Measurements from ENCODE around the gene KCNB1.

KCNB1 gene

GRCh38 chr20:49326026-49326425, 156.4 kb downstream of the KCNB1 start:
- H3K4me3 ChIP-seq (replicated peaks; ENCODE audit: low read depth, low read length), result no peak overlapping the region
- TF ChIP-seq CTCF (IDR thresholded peaks at IDR 0.05; ENCODE audit: low read depth, low read length, missing control alignments), result no peak
- DNase-seq (ENCODE audit: extremely low read depth, low read depth), result no peak

DNA sequence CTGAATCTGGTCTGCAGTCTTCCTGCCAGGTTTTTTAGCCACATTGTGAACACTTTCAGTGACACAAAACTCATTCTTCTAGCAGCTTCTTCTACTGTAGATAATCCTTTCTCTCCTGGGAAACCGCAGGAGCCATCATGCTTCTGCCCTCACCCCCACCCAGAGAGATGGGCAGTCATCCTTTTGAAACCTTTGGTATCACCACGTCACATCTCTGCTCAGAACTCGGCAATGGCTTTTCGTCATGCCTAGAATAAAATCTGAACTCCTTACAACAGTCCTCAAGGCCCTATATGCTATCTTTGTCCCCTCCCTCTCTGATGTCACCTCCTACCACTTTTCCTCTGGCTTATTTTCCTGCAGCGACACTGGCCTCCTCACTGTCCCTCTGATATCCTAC, 158.2 kb downstream of the KCNB1 start:
- H3K4me3 ChIP-seq (replicated peaks; ENCODE audit: low read depth, low read length), result no peak overlapping the region
- TF ChIP-seq CTCF (IDR thresholded peaks at IDR 0.05; ENCODE audit: low read depth, low read length, missing control alignments), result no peak
- DNase-seq (ENCODE audit: extremely low read depth, low read depth), result no peak

- TF ChIP-seq CTCF (IDR thresholded peaks at IDR 0.05; ENCODE audit: low read depth, low read length, missing control alignments), result peak; percentile 16
- DNase-seq (ENCODE audit: extremely low read depth, low read depth), result peak; percentile 44
- no peak overlapping the region for H3K4me3 ChIP-seq (replicated peaks; ENCODE audit: low read depth, low read length)
Observed at GRCh38 chr20:49323622-49324238, 158.7 kb downstream of the KCNB1 start.

DNA sequence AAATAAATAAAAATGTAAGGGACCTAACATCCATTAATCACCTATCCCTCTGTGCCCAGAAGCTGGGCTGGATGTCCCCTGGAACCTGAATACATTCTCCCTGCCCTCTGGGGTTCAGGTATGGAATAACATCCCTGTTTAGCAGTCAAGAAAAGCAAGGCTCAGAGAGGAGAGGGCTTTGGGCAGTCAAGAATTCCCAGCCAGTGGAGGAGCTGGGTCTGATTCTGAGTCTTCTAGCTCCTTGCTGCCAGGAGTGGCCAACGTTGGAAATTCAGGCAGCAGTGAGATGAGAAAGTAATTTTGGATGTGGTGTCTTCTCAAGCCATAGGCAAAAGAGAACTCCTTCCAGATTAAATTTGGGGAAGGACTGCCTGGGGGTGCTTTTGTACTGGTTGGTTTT, 162.0 kb downstream of the KCNB1 start:
- no peak overlapping the region for H3K4me3 ChIP-seq (replicated peaks; ENCODE audit: low read depth, low read length)
- no peak for DNase-seq (ENCODE audit: extremely low read depth, low read depth)
- TF ChIP-seq CTCF (IDR thresholded peaks at IDR 0.05; ENCODE audit: low read depth, low read length, missing control alignments), result no peak

DNA sequence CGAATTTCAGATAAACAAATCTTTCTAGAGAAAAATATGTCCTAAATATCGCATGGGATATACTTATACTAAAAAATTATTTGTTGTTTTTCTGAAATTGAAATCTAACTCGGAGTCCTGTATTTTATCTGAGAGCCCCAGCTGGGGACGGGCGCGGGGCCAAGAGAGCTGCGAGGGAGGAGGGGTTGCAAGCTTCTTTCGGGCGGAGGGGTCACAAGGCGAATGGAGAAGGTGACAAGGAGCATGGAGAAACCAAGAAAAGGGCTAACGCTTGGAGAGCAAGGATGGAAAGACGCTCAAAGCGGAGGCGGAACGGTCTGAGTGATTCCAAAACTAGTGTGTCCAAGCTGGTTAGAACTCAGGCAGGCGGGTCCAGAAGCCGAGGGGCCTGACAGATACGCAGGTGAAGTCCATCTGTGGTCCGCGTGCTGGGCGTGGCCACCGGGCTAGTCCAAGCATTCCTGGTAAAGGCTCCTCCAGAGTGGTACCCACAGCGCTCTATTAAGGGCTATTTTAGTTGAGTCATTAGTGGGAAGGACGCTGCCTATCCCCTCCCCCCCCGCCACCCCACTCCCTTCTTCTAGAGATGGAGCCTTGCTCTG, 163.2 kb downstream of the KCNB1 start:
- TF ChIP-seq CTCF (IDR thresholded peaks at IDR 0.05; ENCODE audit: low read depth, low read length, missing control alignments), result no peak
- H3K4me3 ChIP-seq (replicated peaks; ENCODE audit: low read depth, low read length), result no peak overlapping the region
- no peak for DNase-seq (ENCODE audit: extremely low read depth, low read depth)

- no peak for TF ChIP-seq CTCF (IDR thresholded peaks at IDR 0.05; ENCODE audit: low read depth, low read length, missing control alignments)
- DNase-seq (ENCODE audit: extremely low read depth, low read depth), result no peak
- no peak overlapping the region for H3K4me3 ChIP-seq (replicated peaks; ENCODE audit: low read depth, low read length)
Observed at GRCh38 chr20:49318430-49319207, 163.8 kb downstream of the KCNB1 start.

Data from HFF-Myc (cell line).